ENCODE data around the gene APOL3. TPM values are rescaled to one million over a fixed set of nuclear protein-coding genes. Genes with fewer than 3 reads are reported as not detected.

The APOL3 gene
- total RNA-seq, 3 donors from 2014 or later (not counting 1 experiment from before 2014, with no cell fraction given), result 105 to 166 (median 111) TPM

DNA sequence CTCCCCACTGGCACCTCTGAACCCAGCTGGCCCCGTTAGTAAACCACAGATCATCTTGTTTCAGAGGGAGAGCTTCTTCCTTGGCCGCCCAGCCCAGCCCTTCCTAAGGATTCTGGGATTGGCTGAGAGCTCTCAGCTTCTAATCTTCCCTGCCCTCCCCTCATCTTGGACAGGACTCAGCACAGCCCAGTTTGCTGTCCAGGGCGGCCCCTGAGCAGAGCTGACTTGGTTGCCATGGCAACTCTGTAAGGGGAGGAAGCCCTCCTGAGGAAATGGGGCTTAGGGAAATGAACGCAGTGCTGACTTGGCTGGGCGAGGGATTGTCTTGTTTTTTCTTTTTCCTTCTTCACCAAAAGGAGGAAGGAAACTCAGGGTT, 36.5 kb upstream of the APOL3 start:
- H3K4me1 ChIP-seq (ENCODE audit: control insufficient read depth, insufficient read depth, low read length), result peaks cover 25% of the 10 kb centered on the region
- ATAC-seq (no peak), DNase-seq (peak in 1 of 2 donors; percentile 23)
- intact Hi-C loops (cut with micrococcal nuclease), result no loop called here
- TF ChIP-seq, protein P1, sequence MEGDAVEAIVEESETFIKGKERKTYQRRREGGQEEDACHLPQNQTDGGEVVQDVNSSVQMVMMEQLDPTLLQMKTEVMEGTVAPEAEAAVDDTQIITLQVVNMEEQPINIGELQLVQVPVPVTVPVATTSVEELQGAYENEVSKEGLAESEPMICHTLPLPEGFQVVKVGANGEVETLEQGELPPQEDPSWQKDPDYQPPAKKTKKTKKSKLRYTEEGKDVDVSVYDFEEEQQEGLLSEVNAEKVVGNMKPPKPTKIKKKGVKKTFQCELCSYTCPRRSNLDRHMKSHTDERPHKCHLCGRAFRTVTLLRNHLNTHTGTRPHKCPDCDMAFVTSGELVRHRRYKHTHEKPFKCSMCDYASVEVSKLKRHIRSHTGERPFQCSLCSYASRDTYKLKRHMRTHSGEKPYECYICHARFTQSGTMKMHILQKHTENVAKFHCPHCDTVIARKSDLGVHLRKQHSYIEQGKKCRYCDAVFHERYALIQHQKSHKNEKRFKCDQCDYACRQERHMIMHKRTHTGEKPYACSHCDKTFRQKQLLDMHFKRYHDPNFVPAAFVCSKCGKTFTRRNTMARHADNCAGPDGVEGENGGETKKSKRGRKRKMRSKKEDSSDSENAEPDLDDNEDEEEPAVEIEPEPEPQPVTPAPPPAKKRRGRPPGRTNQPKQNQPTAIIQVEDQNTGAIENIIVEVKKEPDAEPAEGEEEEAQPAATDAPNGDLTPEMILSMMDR (IDR thresholded peaks at IDR 0.05), result no peak
- H3K4me3 ChIP-seq (ENCODE audit: low read length), result no peak overlapping the region
- no peaks in the 10 kb centered on the region for H3K27me3 Mint-ChIP-seq (ENCODE audit: low read depth in 2 of 2)
- WGBS (ENCODE audit: insufficient coverage), result 10% methylated on average over 3 of the region's 5 CpGs
- H3K4me3 Mint-ChIP-seq, result no peak overlapping the region
- peak overlapping the region in 1 of 2 donors; percentile 45 for H3K27ac Mint-ChIP-seq
- H3K9me3 ChIP-seq (ENCODE audit: control insufficient read depth, insufficient read depth, low read length), result no peaks in the 10 kb centered on the region
- H3K27ac ChIP-seq (ENCODE audit: low read length), result no peak overlapping the region
- peaks cover 22 to 24% of the 10 kb centered on the region in 2 donors for H3K4me1 Mint-ChIP-seq
- H3K36me3 ChIP-seq (ENCODE audit: control insufficient read depth, insufficient read depth, low read length), result no peaks in the 10 kb centered on the region
- H3K27me3 ChIP-seq (ENCODE audit: control insufficient read depth, insufficient read depth, low read length), result no peaks in the 10 kb centered on the region
- H3K36me3 Mint-ChIP-seq, result no peaks in the 10 kb centered on the region
- no peaks in the 10 kb centered on the region for H3K9me3 Mint-ChIP-seq

DNA sequence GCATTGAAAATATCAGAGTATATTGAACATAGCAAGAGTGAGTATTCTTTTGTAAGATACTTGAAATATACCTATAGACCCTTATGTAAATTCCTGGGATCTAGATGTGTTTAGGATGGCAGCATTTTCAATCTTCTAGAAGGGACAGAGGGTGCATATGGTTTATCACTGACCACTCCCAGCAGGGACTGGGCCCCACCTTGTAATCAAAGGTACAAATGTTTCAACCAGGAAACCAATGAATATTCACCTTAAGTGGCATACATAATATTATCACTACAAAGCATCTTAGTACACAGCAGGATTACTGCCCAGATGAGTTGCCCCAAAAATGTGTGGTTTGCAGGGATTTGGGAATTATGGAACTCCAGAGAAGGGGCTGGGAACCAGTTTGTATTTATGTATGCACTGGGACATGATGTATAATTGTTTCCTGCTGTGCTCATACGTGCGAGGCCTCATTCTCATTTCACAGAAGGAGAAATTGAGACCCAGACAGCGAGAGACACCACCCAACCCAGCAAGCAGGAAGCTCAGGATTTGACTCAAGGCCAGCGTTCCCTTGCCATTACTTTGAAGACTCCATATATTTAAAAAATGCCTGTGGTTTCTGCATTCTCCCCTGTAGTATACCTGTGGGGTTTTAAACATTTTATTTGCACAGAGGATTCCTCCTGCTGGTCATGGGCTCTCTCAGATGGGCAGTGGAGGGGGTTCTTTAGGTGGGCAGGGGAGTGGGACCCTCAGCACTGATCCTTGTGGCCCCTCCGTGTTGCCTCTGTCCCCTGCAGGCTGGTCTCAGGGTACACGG, 35.9 kb upstream of the APOL3 start:
- DNase-seq, result no peak
- H3K4me1 Mint-ChIP-seq, result peaks cover 22 to 24% of the 10 kb centered on the region in 2 donors
- H3K9me3 Mint-ChIP-seq, result no peaks in the 10 kb centered on the region
- 65% methylated on average over 5 of the region's 6 CpGs for WGBS (ENCODE audit: insufficient coverage)
- intact Hi-C loops (cut with micrococcal nuclease), result no loop called here
- H3K36me3 Mint-ChIP-seq, result no peaks in the 10 kb centered on the region
- TF ChIP-seq, protein P1 (IDR thresholded peaks at IDR 0.05), result no peak
- H3K27ac Mint-ChIP-seq, result peak overlapping the region in 1 of 2 donors; percentile 46
- H3K36me3 ChIP-seq (ENCODE audit: control insufficient read depth, insufficient read depth, low read length), result no peaks in the 10 kb centered on the region
- no peaks in the 10 kb centered on the region for H3K9me3 ChIP-seq (ENCODE audit: control insufficient read depth, insufficient read depth, low read length)
- ATAC-seq, result no peak
- no peak overlapping the region for H3K4me3 Mint-ChIP-seq
- no peak overlapping the region for H3K27ac ChIP-seq (ENCODE audit: low read length)
- H3K4me1 ChIP-seq (ENCODE audit: control insufficient read depth, insufficient read depth, low read length), result peaks cover 25% of the 10 kb centered on the region
- H3K27me3 ChIP-seq (ENCODE audit: control insufficient read depth, insufficient read depth, low read length), result no peaks in the 10 kb centered on the region
- H3K27me3 Mint-ChIP-seq (ENCODE audit: low read depth in 2 of 2), result no peaks in the 10 kb centered on the region
- H3K4me3 ChIP-seq (ENCODE audit: low read length), result no peak overlapping the region

DNA sequence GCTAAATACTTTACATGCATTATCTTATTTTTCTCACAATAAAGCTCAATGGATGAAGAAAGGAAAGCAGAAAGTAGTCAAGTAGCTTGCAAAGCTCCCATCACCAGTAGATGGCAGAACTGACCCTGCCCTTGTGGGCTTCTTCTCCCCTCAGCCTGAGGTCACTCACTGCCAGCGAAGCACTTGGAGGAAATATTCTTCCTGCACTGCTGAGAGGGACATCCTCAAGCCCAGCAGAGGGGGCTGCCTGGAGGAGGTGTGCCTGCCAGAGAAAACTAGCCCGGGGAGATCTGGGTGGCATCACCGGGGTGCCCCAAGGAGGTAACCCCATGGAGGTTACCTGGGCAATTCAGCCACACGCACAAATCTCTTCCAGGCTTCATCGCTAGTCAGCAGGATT, 34.4 kb upstream of the APOL3 start:
- Histone ChIP-seq H3K36me3 (ENCODE audit: control insufficient read depth, insufficient read depth, low read length) (no peaks in the 10 kb centered on the region), H3K27ac (ENCODE audit: low read length) (no peak overlapping the region), H3K4me1 (ENCODE audit: control insufficient read depth, insufficient read depth, low read length) (peaks cover 25% of the 10 kb centered on the region), H3K4me3 (ENCODE audit: low read length) (no peak overlapping the region), H3K9me3 (ENCODE audit: control insufficient read depth, insufficient read depth, low read length) (no peaks in the 10 kb centered on the region), H3K27me3 (ENCODE audit: control insufficient read depth, insufficient read depth, low read length) (no peaks in the 10 kb centered on the region)
- ATAC-seq, result peak; percentile 56 to 79 (median 79)
- H3K9me3 Mint-ChIP-seq, result no peaks in the 10 kb centered on the region
- H3K4me3 Mint-ChIP-seq, result no peak overlapping the region
- 51% methylated on average over 5 of the region's 5 CpGs for WGBS (ENCODE audit: insufficient coverage)
- intact Hi-C loops (cut with micrococcal nuclease), result no loop called here
- H3K27ac Mint-ChIP-seq, result peak overlapping the region in 1 of 2 donors; percentile 46
- TF ChIP-seq, protein P1 (IDR thresholded peaks at IDR 0.05), result peak; percentile 60
- H3K36me3 Mint-ChIP-seq, result no peaks in the 10 kb centered on the region
- DNase-seq, result peak in 1 of 2 donors; percentile 59
- peaks cover 22 to 24% of the 10 kb centered on the region in 2 donors for H3K4me1 Mint-ChIP-seq
- peaks cover 0 to 4% of the 10 kb centered on the region in 2 donors for H3K27me3 Mint-ChIP-seq (ENCODE audit: low read depth in 2 of 2)
